Hepatocyte (in vitro differentiated cells): ENCODE data around the gene NAB2. TPM values are rescaled to one million over a fixed set of nuclear protein-coding genes. Genes with fewer than 3 reads are reported as not detected.
"Not testable (repeated sequence)": the region's sequence is repeated elsewhere in the genome, so short reads cannot be mapped to it uniquely, and the experiment has no call there.

Experiments used
- DNase-seq: peaks from one replicate; pipeline ENCODE4 v3.0.0-alpha.2; 2016; ENCODE audit warnings: low spot score
- H2AFZ ChIP-seq: fragments of 200-600 bp; sonication (generic); 2 replicates; pipeline ENCODE4 v1.6.0; 2016; ENCODE audit warnings: antibody characterized with exemption, mild to moderate bottlenecking
- H3K27ac ChIP-seq: fragments of 200-600 bp; sonication (generic); 2 replicates; pipeline ENCODE4 v1.5.1; 2016; ENCODE audit warnings: mild to moderate bottlenecking
- H3K27me3 ChIP-seq: fragments of 200-600 bp; sonication (generic); 2 replicates; pipeline ENCODE4 v1.6.1; 2016
- H3K36me3 ChIP-seq: fragments of 200-600 bp; sonication (generic); replicated peaks from 2 replicates; pipeline ENCODE4 v1.5.1; 2016; ENCODE audit warnings: low read depth; ENCODE audit not compliant: insufficient read depth
- H3K4me1 ChIP-seq: fragments of 200-600 bp; sonication (generic); 2 replicates; pipeline ENCODE4 v1.5.1; 2016; ENCODE audit warnings: mild to moderate bottlenecking, moderate library complexity; ENCODE audit not compliant: insufficient read depth
- H3K4me2 ChIP-seq: fragments of 200-600 bp; sonication (generic); 2 replicates; pipeline ENCODE4 v1.6.0; 2016
- H3K4me3 ChIP-seq: fragments of 200-600 bp; sonication (generic); 2 replicates; pipeline ENCODE4 v1.5.1; 2016; ENCODE audit warnings: mild to moderate bottlenecking
- H3K79me2 ChIP-seq: fragments of 200-600 bp; sonication (generic); 2 replicates; pipeline ENCODE4 v1.6.0; 2017; ENCODE audit warnings: mild to moderate bottlenecking
- H3K9me2 ChIP-seq: fragments of 200-600 bp; sonication (generic); replicated peaks from 2 replicates; pipeline ENCODE4 v1.6.0; 2017; ENCODE audit warnings: mild to moderate bottlenecking; ENCODE audit not compliant: insufficient read depth
- H3K9me3 ChIP-seq: fragments of 200-600 bp; sonication (generic); 2 replicates; pipeline ENCODE4 v1.5.1; 2016; ENCODE audit warnings: low read depth, mild to moderate bottlenecking
- H4K20me1 ChIP-seq: fragments of 200-600 bp; sonication (generic); 2 replicates; pipeline ENCODE4 v1.6.0; 2016; ENCODE audit warnings: mild to moderate bottlenecking; ENCODE audit not compliant: insufficient read depth, poor library complexity, severe bottlenecking
- CTCF ChIP-seq: fragments of 200-600 bp; sonication (generic); IDR thresholded peaks from 2 replicates; pipeline ENCODE4 v1.5.1; 2016; ENCODE audit warnings: antibody characterized with exemption, mild to moderate bottlenecking; ENCODE audit not compliant: poor library complexity
- EZH2 ChIP-seq: fragments of 200-600 bp; sonication (generic); IDR thresholded peaks from 2 replicates; pipeline ENCODE4 v1.6.1; 2016; ENCODE audit warnings: antibody characterized with exemption, mild to moderate bottlenecking, borderline replicate concordance
- EZH2phosphoT487 ChIP-seq: fragments of 200-600 bp; sonication (generic); IDR thresholded peaks from one replicate; pipeline ENCODE4 v1.6.1; 2018; ENCODE audit warnings: antibody characterized with exemption, mild to moderate bottlenecking, low read depth, moderate library complexity; ENCODE audit not compliant: unreplicated experiment, severe bottlenecking
- WGBS: methylation state at CpG from one replicate; pipeline ENCODE4 v1.1.6; 2016; ENCODE audit warnings: low lambda C conversion rate; ENCODE audit errors: missing lambda C conversion rate; 5-methylcytosine and 5-hydroxymethylcytosine counted together
- polyA plus RNA-seq: library from polyadenylated mRNA; unstranded; fragments of >200 nt; fragmentation: Nextera tagmentation; extraction: Ambion mirVana; gene quantifications from 2 replicates; pipeline ENCODE4 v1.2.1, GENCODE V29; 2016
- total RNA-seq: library from RNA; depleted of rRNA; stranded (reverse); fragments of >200 nt; gene quantifications from 2 replicates; pipeline ENCODE4 v1.2.3, GENCODE V29; 2014

Gene NAB2
- total and polyA plus RNA-seq, 2 experiments from 2014 or later = 12.3 to 21.9 TPM

GRCh38 chr12:57116580-57117281, 27.8 kb downstream of the NAB2 start:
- WGBS = 87% methylated on average over 5 of the region's 5 CpGs
- Histone ChIP-seq H3K79me2 (no peaks in the 10 kb centered on the region), H4K20me1 (no peaks in the 10 kb centered on the region), H3K27ac (no peak overlapping the region), H3K36me3 (no peaks in the 10 kb centered on the region), H3K9me3 (no peaks in the 10 kb centered on the region), H3K4me1 (peaks cover 6% of the 10 kb centered on the region), H3K9me2 (no peaks in the 10 kb centered on the region), H3K27me3 (no peaks in the 10 kb centered on the region), H2AFZ (no peak overlapping the region), H3K4me3 (no peak overlapping the region), H3K4me2 (no peak overlapping the region)
- TF ChIP-seq EZH2phosphoT487 (no peak), EZH2 (no peak), CTCF (no peak)
- DNase-seq = no peak

GRCh38 chr12:57118711-57119271, 29.9 kb downstream of the NAB2 start:
- no peak for DNase-seq
- Histone ChIP-seq H2AFZ (no peak overlapping the region), H3K9me2 (no peaks in the 10 kb centered on the region), H4K20me1 (no peaks in the 10 kb centered on the region), H3K27me3 (no peaks in the 10 kb centered on the region), H3K4me2 (no peak overlapping the region), H3K27ac (no peak overlapping the region), H3K9me3 (no peaks in the 10 kb centered on the region), H3K4me1 (no peaks in the 10 kb centered on the region), H3K36me3 (no peaks in the 10 kb centered on the region), H3K4me3 (no peak overlapping the region), H3K79me2 (no peaks in the 10 kb centered on the region)
- 78% methylated on average over 1 of the region's 1 CpG for WGBS
- no peak for TF ChIP-seq EZH2
- no peak for TF ChIP-seq EZH2phosphoT487
- TF ChIP-seq CTCF = no peak

- H3K4me1 ChIP-seq = no peaks in the 10 kb centered on the region
- DNase-seq = no peak
- no peak overlapping the region for H3K4me2 ChIP-seq
- H2AFZ ChIP-seq = no peak overlapping the region
- H3K27ac ChIP-seq = no peak overlapping the region
- WGBS = 90% methylated on average over 5 of the region's 5 CpGs
- no peaks in the 10 kb centered on the region for H3K9me3 ChIP-seq
- TF ChIP-seq EZH2phosphoT487 (no peak), EZH2 (no peak), CTCF (no peak)
- no peak overlapping the region for H3K4me3 ChIP-seq
- no peaks in the 10 kb centered on the region for H3K27me3 ChIP-seq
- no peaks in the 10 kb centered on the region for H4K20me1 ChIP-seq
- no peaks in the 10 kb centered on the region for H3K79me2 ChIP-seq
- no peaks in the 10 kb centered on the region for H3K36me3 ChIP-seq
- H3K9me2 ChIP-seq = no peaks in the 10 kb centered on the region
Measured at GRCh38 chr12:57119294-57120085, 30.6 kb downstream of the NAB2 start.

- WGBS = 92% methylated on average over 11 of the region's 11 CpGs
- H3K4me3 ChIP-seq, H3K27me3 ChIP-seq: not testable (repeated sequence)
Measured at GRCh38 chr12:57120718-57121117, 31.8 kb downstream of the NAB2 start.

More at GRCh38 chr12:57120718-57121117, 31.8 kb downstream of the NAB2 start:
- not testable (repeated sequence) for H2AFZ ChIP-seq, H3K27ac ChIP-seq, H3K4me1 ChIP-seq, H3K79me2 ChIP-seq, DNase-seq, H4K20me1 ChIP-seq, H3K9me3 ChIP-seq, H3K9me2 ChIP-seq, H3K4me2 ChIP-seq, H3K36me3 ChIP-seq
